HepG2 (cell line): Measurements from ENCODE around the gene FTHL17.

ENCODE experiments used
- CTCF ChIP-seq: sonication (generic); formaldehyde crosslinking; IDR thresholded peaks from 2 replicates; pipeline ENCODE4 v1.5.0; 2020; ENCODE audit warnings: mild to moderate bottlenecking, missing genetic modification reagents, moderate library complexity
- ELF4 ChIP-seq: sonication (generic); formaldehyde crosslinking; IDR thresholded peaks from 2 replicates; pipeline ENCODE4 v1.5.0; 2020; ENCODE audit warnings: missing genetic modification reagents, mild to moderate bottlenecking, moderate library complexity, borderline replicate concordance
- EZH2 ChIP-seq: conservative IDR thresholded peaks from 2 replicates; pipeline ENCODE4 v1.6.1; 2012; ENCODE audit warnings: mild to moderate bottlenecking, low read depth, low read length, moderate library complexity
- HMG20A ChIP-seq: IDR thresholded peaks from 2 replicates; pipeline ENCODE4 v1.6.1; 2016; ENCODE audit warnings: borderline replicate concordance
- MLXIP ChIP-seq: sonication (generic); formaldehyde crosslinking; IDR thresholded peaks from 2 replicates; pipeline ENCODE4 v1.9.0; 2021; ENCODE audit warnings: missing genetic modification reagents, borderline replicate concordance
- SIN3A ChIP-seq: IDR thresholded peaks from 2 replicates; pipeline ENCODE4 v1.6.1; 2011; ENCODE audit warnings: low read depth, mild to moderate bottlenecking, control low read depth, low read length, borderline replicate concordance
- SSRP1 ChIP-seq: IDR thresholded peaks from 2 replicates; pipeline ENCODE4 v1.6.1; 2016; ENCODE audit warnings: control low read depth
- TF ChIP-seq, protein P1 (sequence below): IDR thresholded peaks from 2 replicates; pipeline ENCODE4 v1.6.1; 2016; ENCODE audit warnings: low read depth, control low read depth

- TF ChIP-seq, protein P1, sequence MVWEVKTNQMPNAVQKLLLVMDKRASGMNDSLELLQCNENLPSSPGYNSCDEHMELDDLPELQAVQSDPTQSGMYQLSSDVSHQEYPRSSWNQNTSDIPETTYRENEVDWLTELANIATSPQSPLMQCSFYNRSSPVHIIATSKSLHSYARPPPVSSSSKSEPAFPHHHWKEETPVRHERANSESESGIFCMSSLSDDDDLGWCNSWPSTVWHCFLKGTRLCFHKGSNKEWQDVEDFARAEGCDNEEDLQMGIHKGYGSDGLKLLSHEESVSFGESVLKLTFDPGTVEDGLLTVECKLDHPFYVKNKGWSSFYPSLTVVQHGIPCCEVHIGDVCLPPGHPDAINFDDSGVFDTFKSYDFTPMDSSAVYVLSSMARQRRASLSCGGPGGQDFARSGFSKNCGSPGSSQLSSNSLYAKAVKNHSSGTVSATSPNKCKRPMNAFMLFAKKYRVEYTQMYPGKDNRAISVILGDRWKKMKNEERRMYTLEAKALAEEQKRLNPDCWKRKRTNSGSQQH (CRISPR knock-in tag), result no peak
- TF ChIP-seq CTCF (no peak), SSRP1 (CRISPR knock-in tag) (no peak), ELF4 (no peak), HMG20A (CRISPR knock-in tag) (no peak), MLXIP (no peak), SIN3A (no peak), EZH2 (no peak)
These were observed 38.8 kb upstream of the FTHL17 start for GRCh38 chrX:31110657-31111056.
